IPS DF 6.9 (cell line): ENCODE results near the gene IMMP1L.
"Not testable (repeated sequence)": the region's sequence is repeated elsewhere in the genome, so short reads cannot be mapped to it uniquely, and the experiment has no call there.

Experiments used
- DNase-seq: peaks from one replicate; pipeline ENCODE4 v3.0.0-alpha.2; 2013; ENCODE audit warnings: low read depth, low spot score
- H3K27ac ChIP-seq: one replicate; pipeline ENCODE4 v1.5.1; 2013; ENCODE audit warnings: low read length, control low read depth
- H3K27me3 ChIP-seq: 2 replicates; pipeline ENCODE4 v1.6.1; 2013; ENCODE audit warnings: mild to moderate bottlenecking, low read length; ENCODE audit not compliant: control insufficient read depth, insufficient read depth
- H3K36me3 ChIP-seq: 2 replicates; pipeline ENCODE4 v1.6.1; 2013; ENCODE audit warnings: low read length; ENCODE audit not compliant: control insufficient read depth, insufficient read depth
- H3K4me1 ChIP-seq: 2 replicates; pipeline ENCODE4 v1.6.1; 2013; ENCODE audit warnings: low read length; ENCODE audit not compliant: control insufficient read depth, insufficient read depth
- H3K4me3 ChIP-seq: 2 replicates; pipeline ENCODE4 v1.5.1; 2013; ENCODE audit warnings: mild to moderate bottlenecking, low read length
- H3K9me3 ChIP-seq: 2 replicates; pipeline ENCODE4 v1.6.1; 2013; ENCODE audit warnings: low read length, inconsistent platforms; ENCODE audit not compliant: control insufficient read depth, insufficient read depth
- WGBS: extraction: QIAGEN DNeasy Blood & Tissue Kit; methylation state at CpG from one replicate; pipeline ENCODE4 v1.1.7; 2013; ENCODE audit warnings: mixed read lengths, missing lambda C conversion rate; ENCODE audit not compliant: insufficient read length, insufficient coverage; 5-methylcytosine and 5-hydroxymethylcytosine counted together

IMMP1L gene

DNA sequence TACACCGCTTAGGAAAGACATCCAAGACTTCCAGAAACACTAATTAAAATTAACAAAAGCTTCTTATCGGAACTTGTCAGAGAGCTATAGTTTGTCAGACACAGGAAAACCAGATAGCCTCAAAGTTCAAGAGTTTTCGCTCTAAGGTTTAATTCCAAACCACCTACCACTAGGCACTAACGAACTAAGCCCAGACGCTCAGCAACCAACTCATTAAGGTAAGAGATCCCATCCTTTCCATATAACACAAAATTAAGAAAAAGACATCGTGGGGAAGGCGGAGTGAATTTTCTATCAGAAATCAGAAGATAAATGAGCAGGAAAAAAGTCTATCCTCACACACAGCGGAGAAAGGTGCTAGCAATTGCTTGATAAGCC lies 382 bp downstream of the IMMP1L start:
- Histone ChIP-seq H3K27me3 (no peaks in the 10 kb centered on the region), H3K9me3 (no peaks in the 10 kb centered on the region), H3K4me1 (no peaks in the 10 kb centered on the region), H3K4me3 (peak overlapping the region; percentile 75; the same call in 1 of the 2 replicates), H3K27ac (no peak overlapping the region), H3K36me3 (no peaks in the 10 kb centered on the region)
- DNase-seq, result no peak
- no CpG with 5 or more reads among the region's 8 CpGs for WGBS

DNA sequence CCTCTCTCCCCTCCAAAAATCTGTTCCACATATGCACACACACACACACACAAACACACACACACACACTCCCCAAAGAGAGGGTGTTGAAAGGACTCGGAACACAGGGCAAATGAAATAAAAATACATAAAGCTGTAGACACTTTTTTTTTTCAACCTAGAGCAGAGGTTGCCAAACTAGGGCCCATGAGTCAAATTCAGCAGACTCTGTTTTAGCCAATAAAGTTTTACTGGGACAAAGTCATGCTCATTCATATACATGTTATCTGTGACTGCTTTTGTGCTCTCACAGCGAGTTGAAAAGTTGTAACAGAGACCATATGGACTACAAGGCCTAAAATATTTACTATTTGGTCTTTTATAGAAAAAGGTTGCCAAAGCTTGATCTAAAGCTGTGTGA lies 8.9 kb downstream of the IMMP1L start:
- DNase-seq, result no peak
- no peak overlapping the region for H3K4me3 ChIP-seq
- H3K27me3 ChIP-seq, result no peaks in the 10 kb centered on the region
- WGBS, result no CpG with 5 or more reads among the region's 2 CpGs
- no peaks in the 10 kb centered on the region for H3K4me1 ChIP-seq
- no peaks in the 10 kb centered on the region for H3K36me3 ChIP-seq
- H3K27ac ChIP-seq, result no peak overlapping the region
- H3K9me3 ChIP-seq, result no peaks in the 10 kb centered on the region

DNA sequence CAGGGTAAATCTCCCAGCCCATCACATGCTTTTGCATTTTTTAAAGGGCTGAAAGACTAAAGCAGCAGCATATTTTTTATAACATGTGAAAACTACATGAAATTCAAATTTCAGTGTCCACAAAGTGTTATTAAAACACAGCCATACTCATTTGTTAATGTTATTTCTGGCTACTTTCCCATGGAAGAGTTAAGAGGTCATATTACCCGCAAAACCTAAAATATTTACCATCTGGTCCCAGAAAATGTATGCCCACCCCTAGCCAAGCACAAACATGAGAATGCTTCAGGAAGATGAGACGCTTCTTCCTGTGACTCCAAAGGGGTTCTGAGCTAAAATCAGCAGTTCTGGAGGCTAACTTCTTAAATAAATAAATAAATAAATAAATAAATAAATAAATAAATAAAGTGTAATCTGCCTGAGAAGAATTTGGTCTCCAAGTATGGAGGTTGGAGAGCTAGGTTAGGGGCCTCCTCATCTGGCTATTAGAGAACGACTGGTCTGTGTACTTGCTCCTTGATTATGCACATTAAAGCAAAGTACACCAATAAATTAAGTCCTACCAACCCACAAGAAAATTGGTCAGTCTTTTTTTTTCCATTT lies 9.7 kb downstream of the IMMP1L start:
- H3K9me3 ChIP-seq, result no peaks in the 10 kb centered on the region
- no peak for DNase-seq
- WGBS, result no CpG with 5 or more reads among the region's 3 CpGs

DNA sequence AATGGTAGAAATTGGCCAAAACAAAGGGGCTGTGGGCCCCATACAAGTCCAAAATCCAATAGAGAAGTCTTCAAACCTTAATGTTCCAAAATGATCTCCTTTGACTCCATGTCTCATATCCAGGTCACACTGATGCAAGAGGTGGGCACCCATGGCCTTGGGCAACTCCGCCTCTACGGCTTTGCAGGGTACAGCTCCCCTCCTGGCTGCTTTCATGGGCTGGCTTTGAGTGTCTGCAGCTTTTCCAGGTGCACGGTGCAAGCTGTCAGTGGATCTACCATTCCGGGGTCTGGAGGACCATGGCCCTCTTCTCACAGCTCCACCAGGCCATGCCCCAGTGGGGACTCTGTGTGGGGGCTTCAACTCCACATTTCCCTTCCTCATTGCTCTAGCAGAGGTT lies 15.7 kb downstream of the IMMP1L start:
- H3K4me3 ChIP-seq, H3K9me3 ChIP-seq, H3K36me3 ChIP-seq, H3K27ac ChIP-seq, H3K4me1 ChIP-seq, DNase-seq, H3K27me3 ChIP-seq: not testable (repeated sequence)
- no CpG with 5 or more reads among the region's 4 CpGs for WGBS

More for the DNA sequence above, 9.7 kb downstream of the IMMP1L start:
- Histone ChIP-seq H3K27me3 (no peaks in the 10 kb centered on the region), H3K4me3 (no peak overlapping the region), H3K27ac (no peak overlapping the region), H3K4me1 (no peaks in the 10 kb centered on the region), H3K36me3 (no peaks in the 10 kb centered on the region)

DNA sequence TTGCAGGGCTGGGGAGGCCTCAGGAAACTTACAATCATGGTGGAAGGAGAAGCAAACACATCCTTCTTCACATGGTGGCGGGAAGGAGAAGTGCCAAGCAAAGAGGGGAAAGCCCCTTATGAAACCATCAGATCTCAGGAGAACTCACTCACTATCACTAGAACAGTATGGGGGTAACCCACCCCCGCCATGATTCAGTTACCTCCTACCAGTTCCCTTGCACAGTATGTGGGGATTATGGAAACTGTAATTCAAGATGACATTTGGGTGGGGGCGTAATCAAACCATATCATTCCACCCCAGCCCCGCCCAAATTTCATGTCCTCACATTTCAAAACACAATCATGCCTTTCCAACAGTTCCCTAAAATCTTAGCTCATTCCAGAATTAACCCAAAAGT lies 16.2 kb downstream of the IMMP1L start:
- Histone ChIP-seq H3K9me3 (no peaks in the 10 kb centered on the region), H3K36me3 (peaks cover 2% of the 10 kb centered on the region; the same call in 1 of the 2 replicates), H3K4me3 (no peak overlapping the region), H3K4me1 (no peaks in the 10 kb centered on the region; the same call in 1 of the 2 replicates), H3K27me3 (no peaks in the 10 kb centered on the region), H3K27ac (no peak overlapping the region)
- no peak for DNase-seq
- no CpG with 5 or more reads among the region's 4 CpGs for WGBS

DNA sequence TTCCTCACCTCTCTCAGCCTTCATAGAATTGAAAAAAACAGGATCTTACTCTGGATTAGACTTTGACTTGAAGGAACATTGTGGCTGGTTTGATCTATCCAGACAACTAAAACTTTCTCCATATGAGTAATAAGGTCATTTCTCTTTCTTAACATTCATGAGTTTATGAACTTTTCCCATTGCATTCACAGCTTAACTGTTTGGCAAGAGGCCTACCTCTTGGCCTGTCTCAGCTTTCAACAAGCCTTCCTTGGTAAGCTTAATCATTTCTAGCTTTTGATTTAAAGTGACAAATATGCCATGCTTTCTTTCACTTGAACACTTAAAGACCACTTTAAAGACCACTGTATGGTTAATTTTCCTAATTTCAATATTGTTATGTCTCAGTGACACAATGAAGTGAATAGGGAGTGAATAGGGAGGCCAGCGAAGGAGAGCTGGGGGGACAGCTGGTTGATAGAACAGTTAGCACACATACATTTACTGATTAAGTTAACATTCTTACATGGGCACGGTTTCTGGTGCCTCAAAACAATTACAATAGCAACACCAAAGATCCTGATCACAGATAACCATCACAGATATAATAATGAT lies 17.0 kb downstream of the IMMP1L start:
- H3K4me3 ChIP-seq, result no peak overlapping the region
- H3K36me3 ChIP-seq, result peaks cover 2% of the 10 kb centered on the region; the same call in 1 of the 2 replicates
- H3K27ac ChIP-seq, result no peak overlapping the region
- DNase-seq, result no peak
- no peaks in the 10 kb centered on the region; the same call in 1 of the 2 replicates for H3K4me1 ChIP-seq
- H3K27me3 ChIP-seq, result no peaks in the 10 kb centered on the region
- H3K9me3 ChIP-seq, result no peaks in the 10 kb centered on the region
- WGBS, result no CpG with 5 or more reads among the region's 2 CpGs

DNA sequence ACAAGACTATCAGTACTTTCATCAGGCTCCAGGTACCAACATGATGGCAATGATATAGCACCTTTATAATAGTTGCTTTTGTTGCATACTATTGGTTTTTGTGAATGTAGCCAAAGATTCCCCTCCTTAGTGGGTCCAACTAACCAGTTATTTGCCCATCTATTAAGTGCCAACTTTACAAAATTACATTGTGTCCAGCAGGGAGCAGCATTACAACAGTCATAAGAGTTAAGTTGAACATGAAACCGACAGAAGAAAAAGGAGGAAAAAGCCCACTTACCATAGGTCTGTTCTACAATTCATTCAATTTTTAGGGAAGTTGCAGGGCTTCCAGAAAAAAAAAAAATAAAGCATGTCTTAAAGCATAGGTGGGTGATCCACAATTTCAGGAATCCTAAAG lies 21.6 kb downstream of the IMMP1L start:
- DNase-seq, result peak; percentile 27
- no CpG with 5 or more reads among the region's 1 CpG for WGBS
- Histone ChIP-seq H3K4me1 (no peaks in the 10 kb centered on the region; the same call in 1 of the 2 replicates), H3K27ac (no peak overlapping the region), H3K4me3 (no peak overlapping the region), H3K36me3 (no peaks in the 10 kb centered on the region), H3K9me3 (no peaks in the 10 kb centered on the region), H3K27me3 (no peaks in the 10 kb centered on the region)

DNA sequence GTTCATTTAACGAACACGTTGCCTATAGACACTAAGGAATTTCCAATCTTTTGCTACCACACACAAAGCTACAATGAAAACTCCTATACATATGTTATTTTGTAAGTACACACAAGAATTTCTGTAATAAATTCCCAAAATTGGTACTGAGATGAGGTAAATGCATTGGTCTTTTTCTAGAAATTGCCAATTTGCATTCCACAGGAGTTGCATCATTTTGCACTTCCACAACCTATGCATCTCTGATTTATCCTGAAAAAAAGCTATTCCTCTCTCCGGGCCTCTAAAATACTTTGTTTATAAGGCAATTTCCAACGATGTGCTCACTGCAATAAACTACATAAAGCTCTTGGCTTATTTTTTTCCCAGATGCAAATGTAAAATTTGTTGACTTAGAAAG lies 24.9 kb downstream of the IMMP1L start:
- Histone ChIP-seq H3K36me3 (no peaks in the 10 kb centered on the region), H3K27me3 (no peaks in the 10 kb centered on the region), H3K27ac (no peak overlapping the region), H3K9me3 (no peaks in the 10 kb centered on the region), H3K4me1 (no peaks in the 10 kb centered on the region), H3K4me3 (no peak overlapping the region)
- DNase-seq, result no peak
- WGBS, result no CpG with 5 or more reads among the region's 4 CpGs

DNA sequence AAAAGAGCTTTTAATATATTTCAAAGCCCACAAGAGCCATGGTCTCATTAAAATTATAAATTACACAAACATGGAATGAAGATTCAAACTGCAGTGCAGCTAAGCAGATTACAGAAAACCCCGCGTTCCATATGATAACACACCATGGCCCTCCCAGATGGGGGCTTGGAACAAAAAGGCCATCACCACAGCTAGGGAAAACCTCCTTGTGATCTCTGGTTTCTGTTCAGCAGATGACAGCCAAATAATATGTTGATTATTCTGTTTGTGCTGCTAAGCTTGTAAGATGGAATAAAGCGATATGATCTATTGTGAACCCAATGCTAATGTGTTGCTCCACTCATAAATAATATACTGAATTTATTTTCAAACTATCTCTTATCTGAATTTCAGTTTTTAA lies 28.5 kb downstream of the IMMP1L start:
- no peaks in the 10 kb centered on the region for H3K4me1 ChIP-seq
- no CpG with 5 or more reads among the region's 3 CpGs for WGBS
- H3K36me3 ChIP-seq, result no peaks in the 10 kb centered on the region
- no peaks in the 10 kb centered on the region for H3K27me3 ChIP-seq
- no peak overlapping the region for H3K27ac ChIP-seq
- no peaks in the 10 kb centered on the region for H3K9me3 ChIP-seq
- DNase-seq, result no peak
- H3K4me3 ChIP-seq, result no peak overlapping the region

DNA sequence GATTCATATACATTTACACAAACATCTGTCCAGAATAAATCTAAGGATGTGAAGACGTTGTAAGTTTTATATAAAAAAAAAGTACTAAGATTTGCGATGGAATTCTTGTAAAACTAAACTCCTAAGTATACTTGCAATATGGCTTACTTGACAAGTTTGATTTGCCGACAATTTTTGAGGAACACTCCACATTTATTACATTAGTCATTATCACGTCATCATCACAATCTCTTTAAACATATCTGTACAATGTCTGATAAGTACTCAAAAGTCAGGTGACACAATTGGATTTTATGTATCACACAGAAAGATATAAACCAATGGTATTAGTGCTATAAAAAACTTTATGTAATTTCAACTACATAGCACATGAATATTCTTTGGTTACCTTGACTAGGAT lies 30.4 kb downstream of the IMMP1L start:
- Histone ChIP-seq H3K36me3 (no peaks in the 10 kb centered on the region), H3K27ac (no peak overlapping the region), H3K4me3 (no peak overlapping the region), H3K9me3 (no peaks in the 10 kb centered on the region), H3K4me1 (no peaks in the 10 kb centered on the region), H3K27me3 (no peaks in the 10 kb centered on the region)
- no peak for DNase-seq
- WGBS, result 100% methylated on average over 1 of the region's 4 CpGs

DNA sequence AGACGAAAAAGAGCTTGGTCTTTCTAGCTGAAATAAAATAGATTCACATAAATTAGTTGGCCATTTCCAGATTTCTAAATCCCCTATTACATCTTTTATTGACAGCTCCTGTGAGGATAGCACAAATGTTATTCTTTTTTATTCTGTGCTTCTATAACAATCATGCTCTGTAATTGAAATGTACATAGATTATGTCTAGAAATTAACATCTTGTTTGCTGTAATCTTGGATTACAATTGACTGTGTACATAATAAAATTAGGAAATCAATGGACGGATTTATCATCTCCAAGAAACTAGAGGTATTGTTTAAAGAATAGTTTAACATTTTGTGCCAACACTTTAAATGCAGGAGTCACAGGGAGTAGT lies 31.2 kb downstream of the IMMP1L start:
- H3K4me1 ChIP-seq, result no peaks in the 10 kb centered on the region
- DNase-seq, result no peak
- no CpG with 5 or more reads among the region's 2 CpGs for WGBS
- H3K9me3 ChIP-seq, result no peaks in the 10 kb centered on the region
- no peaks in the 10 kb centered on the region for H3K27me3 ChIP-seq
- no peaks in the 10 kb centered on the region for H3K36me3 ChIP-seq
- no peak overlapping the region for H3K4me3 ChIP-seq
- H3K27ac ChIP-seq, result no peak overlapping the region
